Measurements from ENCODE around the gene SIX4.

The SIX4 gene

GRCh38 chr14:60721326-60722106 lies 2.6 kb downstream of the SIX4 start:
- DNase-seq = peak; percentile 73

GRCh38 chr14:60720962-60721325 lies 3.2 kb downstream of the SIX4 start:
- DNase-seq = no peak

DNA sequence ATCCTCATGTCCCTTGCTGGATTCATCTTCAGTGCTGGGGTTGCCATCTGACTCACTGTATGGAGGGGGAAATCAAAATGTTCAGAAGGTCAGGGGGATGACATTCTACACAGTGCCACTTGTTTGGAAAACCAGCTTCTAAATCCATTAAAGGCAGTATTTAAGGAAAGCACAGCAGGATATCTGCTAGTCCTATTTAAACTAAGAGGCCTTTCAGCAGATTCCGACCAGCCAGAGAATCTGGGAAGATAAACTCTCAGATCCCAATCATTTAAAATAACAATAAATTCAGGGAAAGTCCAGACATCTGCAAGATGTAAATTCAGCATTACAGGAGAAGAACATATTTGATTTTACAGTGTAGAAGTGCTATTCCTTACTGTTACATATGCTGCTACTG lies 3.8 kb downstream of the SIX4 start:
- no peak for DNase-seq

- no peak for DNase-seq
These were observed 10.6 kb downstream of the SIX4 start for GRCh38 chr14:60713513-60713912.

GRCh38 chr14:60710494-60710893 lies 13.7 kb downstream of the SIX4 start:
- DNase-seq = no peak

DNA sequence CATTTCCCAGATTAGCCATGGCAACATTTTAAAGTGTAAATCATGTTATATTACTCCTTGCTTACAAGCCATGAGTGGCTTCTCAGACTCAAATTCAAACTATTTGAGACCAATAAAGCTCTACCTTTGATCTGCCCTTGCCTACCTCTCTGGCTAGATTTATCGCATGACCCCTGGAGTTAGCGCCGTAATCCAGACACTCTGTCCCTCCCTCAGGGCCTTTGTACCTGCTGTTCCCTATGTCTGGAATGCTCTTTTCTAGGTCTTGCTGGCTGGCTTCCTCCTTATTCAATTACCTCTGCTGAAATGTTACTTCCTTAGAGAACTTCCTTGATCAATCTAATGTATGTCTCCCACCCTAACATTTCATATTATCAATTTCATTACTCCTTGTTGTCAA lies 16.3 kb downstream of the SIX4 start:
- DNase-seq = no peak

GRCh38 chr14:60705100-60705499 lies 19.1 kb downstream of the SIX4 start:
- no peak for DNase-seq

- DNase-seq = no peak
These were observed 23.6 kb downstream of the SIX4 start for GRCh38 chr14:60700598-60700997.

- DNase-seq = no peak
These were observed 28.8 kb downstream of the SIX4 start for GRCh38 chr14:60695327-60695726.

GRCh38 chr14:60691383-60692113 lies 32.6 kb downstream of the SIX4 start:
- no peak for DNase-seq

GRCh38 chr14:60686865-60687264 lies 37.3 kb downstream of the SIX4 start:
- DNase-seq = no peak

DNA sequence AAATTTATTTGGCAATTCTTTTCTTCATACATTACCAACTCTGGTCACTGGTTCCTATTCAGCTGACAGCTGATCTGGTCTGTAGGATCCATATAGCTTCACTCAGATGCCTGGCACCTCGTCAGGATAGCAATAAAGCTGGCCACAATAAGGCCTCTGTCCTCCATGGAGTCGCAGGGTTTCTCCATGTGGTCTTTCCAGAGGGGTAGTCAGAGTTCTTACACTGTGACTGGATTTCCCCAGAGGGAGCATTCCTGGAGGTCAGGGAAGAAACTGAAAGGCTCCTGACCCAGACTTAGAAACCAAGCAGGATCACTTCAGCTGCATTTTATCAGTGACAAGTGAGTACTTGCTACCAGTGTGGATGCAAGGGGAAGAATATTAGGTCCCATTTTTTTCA lies 39.9 kb downstream of the SIX4 start:
- DNase-seq = no peak

DNA sequence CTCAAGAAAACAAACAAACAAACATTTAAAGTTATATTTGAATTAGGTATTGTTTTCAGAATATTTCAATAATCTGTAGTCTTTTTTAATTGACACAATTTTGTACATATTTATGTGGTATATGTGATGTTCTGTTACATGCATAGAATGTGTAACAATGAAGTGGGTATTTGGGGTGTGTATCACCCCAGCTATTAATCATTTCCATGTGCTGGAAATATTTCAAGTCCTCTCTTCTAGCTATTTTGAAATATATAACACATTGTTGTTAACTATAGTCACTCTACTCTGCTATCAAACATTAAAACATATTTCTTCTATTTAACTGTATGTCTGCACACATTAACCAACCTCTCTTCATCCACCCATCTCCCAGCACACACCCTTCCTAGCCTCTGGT lies 42.9 kb downstream of the SIX4 start:
- DNase-seq = no peak

DNA sequence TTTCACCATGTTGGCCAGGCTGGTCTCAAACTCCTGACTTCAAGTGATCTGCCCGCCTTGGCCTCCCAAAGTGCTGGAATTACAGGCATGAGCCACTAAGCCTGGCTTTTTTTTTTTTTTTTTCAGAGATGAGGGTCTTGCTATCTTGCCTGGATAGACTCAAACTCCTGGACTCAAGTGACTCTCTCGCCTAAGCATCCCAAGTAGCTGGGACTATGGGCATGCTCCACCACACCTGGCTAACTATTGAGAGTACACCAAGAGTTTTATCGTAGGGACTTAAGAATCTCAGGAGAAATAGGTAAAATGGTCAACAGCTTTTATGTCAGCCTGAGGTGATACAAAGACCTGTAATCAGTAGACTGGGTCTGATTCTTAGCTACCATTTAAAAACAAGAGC lies 43.6 kb downstream of the SIX4 start:
- DNase-seq = no peak

DNA sequence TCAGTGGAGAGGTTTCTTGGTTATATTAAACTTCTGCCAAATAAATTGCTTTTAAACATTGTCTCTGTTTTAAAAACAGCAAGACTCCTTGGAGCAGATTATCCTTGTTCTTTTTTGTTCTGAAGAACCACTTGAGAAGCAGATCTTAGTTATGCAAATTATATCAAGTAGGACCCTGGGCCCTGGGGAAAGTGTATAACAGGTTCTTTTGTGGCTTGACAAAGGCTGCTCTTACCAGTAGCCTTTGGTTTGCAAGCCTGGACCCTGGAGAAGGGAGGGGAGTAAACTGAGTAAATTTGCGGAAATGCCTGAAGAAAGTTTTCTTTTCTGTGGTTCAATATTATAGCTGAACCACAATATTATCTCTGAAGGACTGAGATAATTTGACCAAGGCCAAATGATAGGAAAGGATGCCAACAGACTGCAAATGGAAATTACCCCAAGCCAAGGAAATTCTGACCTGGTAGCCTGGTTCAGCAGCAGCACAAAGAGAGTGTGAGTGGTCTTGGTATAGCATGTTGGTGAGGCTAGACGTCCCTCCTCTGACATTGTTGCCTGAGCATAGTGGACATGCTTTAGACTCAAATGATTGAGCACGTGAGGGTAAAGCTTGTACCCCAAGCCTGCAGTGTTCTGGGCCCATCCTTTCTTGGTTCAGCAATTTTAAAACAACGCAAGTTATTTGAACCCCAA lies 44.4 kb downstream of the SIX4 start:
- DNase-seq = no peak

DNA sequence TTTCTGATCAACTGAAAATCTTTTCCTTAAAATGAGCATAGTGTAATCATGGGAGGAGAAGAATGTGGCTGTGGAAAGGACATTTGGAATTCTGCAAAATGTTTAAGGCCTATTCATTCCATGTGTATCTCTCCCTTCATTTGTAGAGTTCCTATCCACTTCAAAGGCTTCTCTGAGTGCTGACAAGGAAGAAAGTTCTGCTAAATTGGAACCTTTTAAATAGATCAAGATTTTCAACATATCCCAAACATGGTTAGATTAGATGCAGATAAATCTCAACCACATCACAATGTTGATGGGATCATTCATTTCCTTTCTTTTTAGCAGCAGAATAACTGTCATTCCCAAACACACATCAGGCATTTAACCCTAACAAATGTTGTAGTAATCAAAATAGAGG lies 46.5 kb downstream of the SIX4 start:
- DNase-seq = no peak

DNA sequence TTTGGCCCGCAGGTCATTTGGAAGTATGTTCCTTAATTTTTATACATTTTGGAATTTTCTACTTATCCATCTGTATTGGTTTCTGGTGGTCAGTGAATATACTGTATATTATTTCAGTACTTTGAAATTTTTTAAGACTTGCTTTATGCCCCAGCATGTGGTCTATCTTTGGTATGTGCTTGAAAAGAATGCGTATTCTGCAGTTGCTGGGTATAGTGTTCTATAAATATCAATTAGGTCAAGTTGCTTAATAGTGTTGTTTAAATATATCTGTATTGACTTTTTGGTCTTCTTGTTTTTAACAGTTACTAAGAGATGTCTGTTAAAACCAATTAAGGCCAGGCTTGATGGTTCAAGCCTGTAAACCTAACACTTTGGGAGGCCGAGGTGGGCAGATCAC lies 53.2 kb downstream of the SIX4 start:
- DNase-seq = no peak

- no peak for DNase-seq
These were observed 55.6 kb downstream of the SIX4 start for GRCh38 chr14:60668431-60669112.

DNA sequence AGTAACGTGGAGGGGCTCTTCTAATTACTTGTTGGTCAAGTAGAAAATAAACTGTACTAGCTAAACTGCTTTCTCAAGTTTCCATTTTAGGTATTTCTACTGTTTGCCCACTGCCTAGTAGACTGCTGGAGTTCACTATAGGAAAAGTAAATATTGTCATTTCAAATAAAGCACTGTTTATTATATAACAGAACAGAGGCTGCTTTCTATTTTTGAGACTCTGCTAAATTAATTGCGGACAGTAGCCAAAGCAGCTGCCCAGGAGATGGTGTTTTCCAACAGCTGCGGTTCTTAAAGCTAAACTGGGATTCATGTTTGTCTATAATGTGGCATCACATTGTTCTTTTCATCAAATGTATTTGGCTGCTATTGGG lies 59.0 kb downstream of the SIX4 start:
- DNase-seq = peak; percentile 40

DNA sequence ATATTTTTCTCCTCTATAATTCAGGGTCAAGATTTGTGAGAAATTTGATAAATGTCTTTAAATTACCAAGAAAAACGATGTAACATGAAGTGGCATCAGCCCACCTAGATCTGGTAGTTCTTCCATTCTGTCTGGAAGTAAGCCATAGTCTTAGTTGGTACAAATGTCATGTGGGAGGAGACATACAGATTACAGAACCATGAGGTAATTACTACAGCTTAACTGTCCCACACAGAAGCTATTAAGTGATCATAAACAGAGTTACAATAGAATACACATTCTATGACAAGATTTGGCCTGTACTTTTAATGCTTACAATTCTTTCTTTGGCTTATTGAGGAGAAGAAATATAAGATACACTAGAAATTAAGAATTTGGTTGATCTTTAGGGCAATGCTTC lies 61.2 kb downstream of the SIX4 start:
- no peak for DNase-seq

DNA sequence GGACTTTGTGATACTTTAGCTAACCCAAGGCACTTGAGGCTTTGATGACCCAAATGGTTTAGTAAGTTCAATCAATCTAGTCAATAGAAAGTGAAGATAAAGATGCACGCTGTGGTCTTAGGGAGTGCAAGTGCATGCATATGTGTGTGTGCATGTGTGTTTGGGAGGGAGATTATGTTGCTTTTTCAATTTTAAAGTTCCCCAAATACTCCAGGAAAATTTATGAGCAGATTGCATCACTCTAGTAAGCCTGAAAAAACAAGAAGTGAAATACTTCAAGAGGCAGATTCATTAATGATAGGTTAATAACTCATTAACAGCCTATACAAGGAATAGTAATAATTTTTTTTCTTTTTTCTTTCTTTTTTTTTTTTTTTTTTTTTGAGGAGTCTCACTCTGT lies 62.4 kb downstream of the SIX4 start:
- no peak for DNase-seq

Measured in femur (tissue), 1 donor.